Activated CD4-positive, alpha-beta T cell treated with anti-CD3 and anti-CD28 coated beads for 36 hours (primary cell): ENCODE results near the gene TUBGCP6. TPM values are rescaled to one million over a fixed set of nuclear protein-coding genes. Genes with fewer than 3 reads are reported as not detected.

Source experiments
- ATAC-seq: fragments of 200-7000 bp; cut with Tn5 transposase; one replicate; pipeline ENCODE4 v1.10.0; 2021; ENCODE audit warnings: mild to moderate bottlenecking, moderate library complexity
- CTCF ChIA-PET: fragments of 350-600 bp; sonication (Branson Sonifier 250); formaldehyde crosslinking; loops from one replicate; lab custom pipeline; 2021; ENCODE audit warnings: antibody characterized with exemption; lab: Charles Lee
- POLR2A ChIA-PET: fragments of 350-600 bp; sonication (Branson Sonifier 250); formaldehyde crosslinking; loops from one replicate; lab custom pipeline; 2021; ENCODE audit warnings: antibody characterized with exemption, inconsistent platforms; lab: Charles Lee
- DNase-seq: peaks from one replicate; pipeline ENCODE4 v3.0.0-alpha.2; 2020
- H3K27ac Mint-ChIP-seq: one replicate; pipeline ENCODE4 v1.8.0; 2021; ENCODE audit warnings: mixed read lengths
- H3K27me3 Mint-ChIP-seq: one replicate; pipeline ENCODE4 v1.8.0; 2021; ENCODE audit warnings: mixed read lengths
- H3K36me3 Mint-ChIP-seq: one replicate; pipeline ENCODE4 v1.8.0; 2021; ENCODE audit warnings: low read depth, mixed read lengths
- H3K4me1 Mint-ChIP-seq: one replicate; pipeline ENCODE4 v1.8.0; 2021; ENCODE audit warnings: mixed read lengths
- H3K4me3 Mint-ChIP-seq: one replicate; pipeline ENCODE4 v1.8.0; 2021; ENCODE audit warnings: mild to moderate bottlenecking, moderate library complexity, mixed read lengths
- H3K9me3 Mint-ChIP-seq: one replicate; pipeline ENCODE4 v1.8.0; 2021; ENCODE audit warnings: low read depth, mixed read lengths
- intact Hi-C, 2 experiments: fragments of 100-400 bp; cut with DNase I in 1 of 2; cut with micrococcal nuclease in 1 of 2; formaldehyde crosslinking; loops; one replicate each; pipeline versions ENCODE4 v1.14.2 to v1.15.1; 2022 to 2024; cut with DNase I, micrococcal nuclease
- total RNA-seq, 2 experiments: library from RNA; stranded (reverse); gene quantifications; one replicate each; pipeline ENCODE4 v1.2.3, GENCODE V29; 2021

Gene TUBGCP6
- total RNA-seq, 2 experiments from 2014 or later, result 42.2 to 49.2 TPM

DNA sequence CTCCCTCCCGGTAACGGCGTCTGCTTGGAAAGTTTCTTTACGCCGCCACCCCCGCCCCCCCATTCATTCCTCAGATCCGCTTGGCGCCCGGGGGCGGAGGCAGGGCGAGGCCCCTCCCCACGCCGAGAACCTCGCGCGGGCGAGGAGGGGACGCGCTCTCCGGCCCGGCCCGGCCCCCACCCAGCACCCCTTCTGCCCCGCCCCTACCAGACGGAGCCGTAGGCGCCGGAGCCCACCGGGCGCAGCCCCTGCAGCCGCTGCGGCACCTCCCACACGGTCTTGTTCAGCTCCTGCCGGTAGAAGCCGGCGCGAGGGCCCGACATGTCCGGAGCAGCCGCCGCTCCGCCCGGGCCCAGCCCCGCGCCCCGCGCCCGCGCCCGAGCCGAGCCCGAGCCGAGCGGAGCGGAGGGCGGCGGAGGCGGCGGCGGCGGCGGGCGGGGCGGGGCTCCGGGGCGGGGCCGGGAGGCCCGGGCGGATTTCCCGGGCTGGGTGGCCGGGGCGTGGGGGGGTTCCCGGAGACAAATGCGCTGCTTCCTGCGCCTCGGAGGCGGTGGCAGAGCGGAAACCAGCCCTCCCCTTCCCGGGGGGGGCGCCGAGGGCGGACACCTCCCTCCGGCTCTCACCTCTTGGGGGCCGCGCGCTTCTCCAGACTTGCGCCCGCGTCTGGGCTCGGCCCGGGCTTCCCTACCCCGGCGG is 25.3 kb upstream of the TUBGCP6 start, which contains the start of gene MAPK11:
MAPK11 (minus strand) TSS at position 411 of the 696 bp plus-strand sequence; CDS start at position 323, 88 bp downstream.
- intact Hi-C loops, result loop anchor here (1.0 to 2.0 kb wide), 10 partner anchors 19 to 359 kb away; partner anchors contain the start of genes ARSA (in 1 of the 2), CHKB (in 1 of the 2), DENND6B (in 1 of the 2) and HDAC10 (in 1 of the 2)
- no peaks in the 10 kb centered on the region for H3K9me3 Mint-ChIP-seq
- H3K27ac Mint-ChIP-seq, result peak within 1 kb of the TSS; percentile 37
- H3K27me3 Mint-ChIP-seq, result peaks cover 4% of the 10 kb centered on the region
- peak within 1 kb of the TSS; percentile 67 for H3K4me3 Mint-ChIP-seq
- ChIA-PET POLR2A (no interaction called here), CTCF (interaction anchor here (0.6 kb wide), 1 partner anchor 9 kb away, joined by 3 read pairs; the partner anchor contains the start of gene MAPK12)
- H3K36me3 Mint-ChIP-seq, result no peaks in the 10 kb centered on the region
- ATAC-seq, result peak; percentile 61
- H3K4me1 Mint-ChIP-seq, result peaks cover 13% of the 10 kb centered on the region
- peak; percentile 85 for DNase-seq

DNA sequence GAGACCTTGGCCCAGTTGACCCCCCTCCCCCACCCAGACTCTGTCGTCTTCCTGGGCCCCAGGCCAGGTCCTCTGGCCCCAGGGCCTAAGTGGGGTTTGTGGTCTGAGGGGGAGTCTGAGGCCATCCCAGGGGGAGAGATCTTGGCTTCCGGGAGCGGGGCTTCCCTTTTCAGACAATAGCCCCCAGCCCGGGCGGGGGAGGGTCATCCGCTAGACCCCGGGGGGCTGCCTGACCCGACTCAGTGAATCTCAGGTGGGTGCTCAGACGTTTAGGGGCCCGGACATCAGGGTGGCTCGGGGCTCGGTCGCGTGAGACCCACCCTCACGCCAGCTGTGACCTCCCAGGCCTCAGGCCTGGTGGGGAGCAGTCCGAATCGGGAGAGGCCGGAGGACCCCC is 24.7 kb upstream of the TUBGCP6 start:
- Mint-ChIP-seq H3K4me3 (peak overlapping the region; percentile 67), H3K9me3 (no peaks in the 10 kb centered on the region), H3K27me3 (peaks cover 4% of the 10 kb centered on the region), H3K4me1 (peaks cover 13% of the 10 kb centered on the region), H3K36me3 (no peaks in the 10 kb centered on the region), H3K27ac (peak overlapping the region; percentile 37)
- DNase-seq (no peak), ATAC-seq (no peak)
- ChIA-PET CTCF (interaction anchor here (0.6 to 1.4 kb wide), 3 partner anchors 8 to 202 kb away, joined by 3 to 5 read pairs (median 4); partner anchors contain the start of genes MAPK12 and TUBGCP6), POLR2A (no interaction called here)
- intact Hi-C loops, result no loop called here

DNA sequence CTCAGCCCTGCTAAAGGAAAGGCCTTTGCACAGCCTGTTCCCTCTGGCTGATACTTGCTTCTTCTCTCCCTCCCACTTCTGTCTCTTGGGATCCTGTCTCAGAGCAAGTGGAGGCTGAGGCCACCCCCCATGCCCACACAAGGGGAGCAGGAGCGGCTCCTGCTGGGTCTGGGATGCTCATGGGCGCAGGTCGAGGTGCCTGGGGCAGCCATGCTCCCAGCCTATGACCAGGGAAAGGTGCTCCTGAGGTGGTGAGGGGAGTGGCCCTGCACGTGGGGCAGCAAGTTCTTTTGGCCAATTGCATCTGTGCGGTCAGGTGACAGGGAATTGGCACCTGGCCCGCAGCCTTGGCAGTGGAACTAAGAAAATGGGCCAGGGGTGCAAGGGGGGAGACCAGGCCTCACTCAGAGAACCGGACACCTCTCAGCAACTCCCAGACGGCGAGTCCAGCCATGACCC is 23.9 kb upstream of the TUBGCP6 start:
- no peaks in the 10 kb centered on the region for H3K9me3 Mint-ChIP-seq
- no peak for ATAC-seq
- POLR2A ChIA-PET, result no interaction called here

DNA sequence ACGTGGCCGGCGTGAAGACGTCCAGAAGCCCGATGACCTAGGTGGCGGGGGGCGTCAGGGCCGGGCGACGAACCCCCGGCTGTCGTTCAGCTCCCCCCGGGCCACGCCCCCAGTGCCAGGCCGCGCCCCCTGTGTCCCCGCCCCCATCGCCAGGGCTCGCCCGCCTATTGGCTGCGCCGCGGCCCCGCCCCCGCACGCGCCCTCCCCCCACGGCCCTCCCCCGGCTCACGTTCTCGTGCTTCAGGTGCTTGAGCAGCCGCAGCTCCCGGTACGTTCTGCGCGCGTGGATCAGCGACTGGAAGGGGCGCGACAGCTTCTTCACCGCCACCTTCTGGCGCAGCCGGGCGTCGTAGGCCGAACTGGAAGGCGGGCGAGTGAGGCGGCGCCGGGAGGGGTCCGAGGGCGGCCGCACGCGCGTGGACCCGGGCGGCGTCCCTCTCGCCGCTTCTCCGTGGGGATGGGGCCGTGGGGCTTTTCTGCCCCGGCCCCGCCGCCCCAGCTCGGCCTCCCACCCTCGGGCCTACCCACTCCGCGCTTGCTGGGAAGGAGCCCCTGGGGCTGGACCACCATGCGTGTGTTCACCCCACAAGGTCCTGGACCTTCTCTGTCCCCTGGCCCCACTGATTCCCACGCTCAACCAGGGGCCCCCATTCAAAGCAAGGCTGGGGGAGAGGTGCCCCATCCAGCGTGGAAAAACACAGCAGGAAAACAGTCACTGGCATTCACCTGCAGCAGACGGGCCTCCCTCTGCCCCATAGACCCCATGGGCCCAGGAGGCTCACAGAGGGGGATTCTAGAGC is 23.0 kb upstream of the TUBGCP6 start:
- H3K4me1 Mint-ChIP-seq, result peaks cover 13% of the 10 kb centered on the region
- no peaks in the 10 kb centered on the region for H3K36me3 Mint-ChIP-seq
- DNase-seq (peak; percentile 80), ATAC-seq (peak; percentile 14)
- peaks cover 2% of the 10 kb centered on the region for H3K27me3 Mint-ChIP-seq
- no peaks in the 10 kb centered on the region for H3K9me3 Mint-ChIP-seq
- ChIA-PET CTCF (interaction anchor here (0.7 kb wide), 1 partner anchor 13 kb away, joined by 3 read pairs; no protein-coding TSS in a partner anchor), POLR2A (no interaction called here)
- intact Hi-C loops, result no loop called here
- H3K4me3 Mint-ChIP-seq, result no peak overlapping the region
- no peak overlapping the region for H3K27ac Mint-ChIP-seq

More for the DNA sequence above, 23.9 kb upstream of the TUBGCP6 start:
- intact Hi-C loops, result no loop called here
- no peak for DNase-seq
- Mint-ChIP-seq H3K4me1 (peaks cover 13% of the 10 kb centered on the region), H3K4me3 (peak overlapping the region; percentile 10), H3K27me3 (peaks cover 3% of the 10 kb centered on the region), H3K36me3 (no peaks in the 10 kb centered on the region), H3K27ac (no peak overlapping the region)
- CTCF ChIA-PET, result interaction anchor here (1.4 kb wide), 1 partner anchor 24 kb away, joined by 5 read pairs; the partner anchor contains the start of gene TUBGCP6

DNA sequence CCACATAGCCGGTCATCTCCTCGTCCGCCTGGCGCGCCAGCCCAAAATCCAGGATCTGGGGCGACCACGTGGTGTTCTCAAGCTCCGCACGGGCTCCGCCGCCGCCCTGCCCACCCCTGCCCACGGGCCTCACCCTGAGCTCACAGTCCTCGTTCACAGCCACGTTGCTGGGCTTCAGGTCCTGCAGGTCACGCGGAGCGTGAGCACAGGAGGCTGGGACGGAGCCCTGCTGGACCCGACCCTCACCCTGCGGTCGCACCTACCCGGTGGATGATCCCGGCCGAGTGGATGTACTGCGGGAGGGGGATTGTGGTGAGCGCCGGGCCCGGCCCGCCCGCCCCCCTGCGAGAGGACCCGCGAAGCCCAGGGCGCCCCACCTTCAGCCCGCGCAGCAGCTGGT is 22.2 kb upstream of the TUBGCP6 start:
- H3K36me3 Mint-ChIP-seq, result no peaks in the 10 kb centered on the region
- ChIA-PET CTCF (no interaction called here), POLR2A (no interaction called here)
- H3K27ac Mint-ChIP-seq, result no peak overlapping the region
- intact Hi-C loops, result no loop called here
- H3K4me1 Mint-ChIP-seq, result peaks cover 18% of the 10 kb centered on the region
- no peaks in the 10 kb centered on the region for H3K9me3 Mint-ChIP-seq
- ATAC-seq (no peak), DNase-seq (no peak)
- no peak overlapping the region for H3K4me3 Mint-ChIP-seq
- H3K27me3 Mint-ChIP-seq, result peaks cover 7% of the 10 kb centered on the region

DNA sequence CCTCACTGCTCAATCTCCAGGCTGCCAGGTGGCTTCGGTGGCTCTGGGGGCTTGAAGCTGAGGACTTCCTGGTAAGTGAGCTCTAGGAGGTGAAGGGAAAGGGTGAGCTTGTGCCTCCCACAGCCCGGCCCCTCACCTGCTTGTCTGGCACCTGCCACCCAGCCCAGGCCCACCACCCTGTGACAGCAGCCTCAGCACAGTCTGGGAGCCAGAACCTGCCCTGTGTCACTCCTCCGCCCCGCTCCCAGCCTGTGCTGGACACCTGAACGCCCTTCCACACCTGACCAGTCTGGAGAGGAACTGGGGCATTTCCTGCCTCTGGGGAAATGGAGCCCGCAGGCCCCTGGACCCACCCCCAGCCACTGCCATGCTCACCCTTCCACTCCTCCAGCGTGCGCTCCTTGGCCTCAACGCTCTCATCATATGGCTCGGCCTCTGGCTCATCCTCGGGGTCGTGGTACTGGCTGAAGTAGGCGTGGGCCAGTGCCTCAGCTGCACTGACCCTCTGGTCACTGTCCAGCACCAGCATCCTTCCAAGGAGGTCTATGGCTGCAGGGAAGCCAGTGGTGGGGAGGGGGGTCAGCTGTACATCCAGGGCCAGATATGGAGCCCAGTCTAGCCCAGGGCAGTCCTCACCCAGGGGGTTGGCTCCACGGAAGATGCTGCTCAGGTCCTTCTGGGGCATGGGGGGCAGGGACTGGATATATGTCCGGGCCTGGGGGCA is 20.3 kb upstream of the TUBGCP6 start:
- CTCF ChIA-PET, result no interaction called here
- ATAC-seq, result no peak

DNA sequence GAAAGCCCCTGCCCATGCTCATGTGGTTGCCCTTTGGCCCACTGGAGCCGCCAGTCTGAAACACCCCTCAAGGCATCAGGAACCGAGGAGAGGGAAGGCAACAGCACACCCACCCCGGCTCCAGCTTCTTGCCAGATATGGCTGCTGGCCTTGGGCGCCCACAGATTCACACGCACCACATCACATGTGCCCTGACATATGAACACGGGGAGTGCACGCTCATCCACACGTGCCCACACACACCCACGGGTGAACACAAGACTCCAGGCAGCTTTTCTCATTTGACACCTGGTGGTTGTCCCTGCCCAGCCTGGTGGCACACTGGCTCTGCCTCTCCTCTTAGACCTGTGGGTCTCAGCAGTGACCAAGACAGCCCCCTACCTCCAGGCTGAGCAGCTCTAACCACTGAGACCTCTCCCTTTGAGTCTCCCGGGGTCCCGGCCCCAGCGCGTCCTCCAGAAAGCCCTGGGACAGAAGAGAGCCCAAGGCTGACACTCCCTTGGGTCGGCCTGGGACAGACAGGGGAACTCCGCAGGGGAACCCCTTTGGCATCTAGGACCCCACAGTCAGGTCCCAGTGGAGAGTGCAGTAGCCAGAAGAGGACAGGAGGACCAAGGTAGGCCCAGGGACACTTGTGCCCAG is 19.4 kb upstream of the TUBGCP6 start:
- CTCF ChIA-PET, result no interaction called here
- Mint-ChIP-seq H3K4me3 (no peak overlapping the region), H3K27ac (no peak overlapping the region), H3K36me3 (no peaks in the 10 kb centered on the region), H3K9me3 (no peaks in the 10 kb centered on the region), H3K4me1 (peaks cover 13% of the 10 kb centered on the region), H3K27me3 (peaks cover 11% of the 10 kb centered on the region)
- DNase-seq (peak; percentile 30), ATAC-seq (no peak)
- intact Hi-C loops, result no loop called here
- POLR2A ChIA-PET, result no interaction called here

More for the DNA sequence above, 20.3 kb upstream of the TUBGCP6 start:
- intact Hi-C loops, result no loop called here
- peaks cover 15% of the 10 kb centered on the region for H3K4me1 Mint-ChIP-seq
- peaks cover 8% of the 10 kb centered on the region for H3K27me3 Mint-ChIP-seq
- no peaks in the 10 kb centered on the region for H3K9me3 Mint-ChIP-seq
- H3K27ac Mint-ChIP-seq, result no peak overlapping the region
- POLR2A ChIA-PET, result interaction anchor here (0.7 kb wide), 1 partner anchor 63 kb away, joined by 3 read pairs; no protein-coding TSS in a partner anchor
- no peaks in the 10 kb centered on the region for H3K36me3 Mint-ChIP-seq
- no peak for DNase-seq
- no peak overlapping the region for H3K4me3 Mint-ChIP-seq

DNA sequence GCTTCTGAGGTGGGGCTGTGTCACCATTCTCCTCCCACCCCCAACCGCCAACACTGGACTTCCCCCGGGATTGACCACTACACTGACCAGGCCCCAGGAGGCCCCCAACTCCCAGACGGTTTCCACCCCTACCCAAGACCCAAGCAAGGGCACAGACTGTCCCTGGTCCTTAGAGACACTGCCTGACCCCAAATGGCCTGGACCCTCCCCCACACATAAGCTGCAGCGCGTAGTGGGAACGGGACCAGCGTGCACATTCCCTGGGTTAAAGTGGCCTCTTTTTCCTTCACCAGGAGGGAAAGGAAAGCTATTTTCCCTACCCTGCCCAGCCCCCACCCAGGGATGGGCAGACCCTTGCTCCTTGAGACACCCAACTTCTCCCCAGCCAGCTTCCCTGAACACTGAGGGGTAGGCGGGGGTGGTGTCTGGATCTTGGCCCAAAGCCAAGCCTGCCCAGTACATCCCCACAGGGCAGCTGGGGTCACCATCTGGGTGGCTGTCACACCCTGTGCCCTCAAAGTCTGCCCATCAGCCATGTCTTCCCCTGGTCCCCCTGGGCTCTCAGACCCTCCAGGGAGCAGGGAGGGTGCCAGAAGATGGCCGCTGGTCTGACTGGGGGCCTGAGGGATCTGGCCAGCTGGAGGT is 18.3 kb upstream of the TUBGCP6 start:
- POLR2A ChIA-PET, result no interaction called here
- intact Hi-C loops, result no loop called here
- Mint-ChIP-seq H3K36me3 (no peaks in the 10 kb centered on the region), H3K4me1 (peaks cover 7% of the 10 kb centered on the region), H3K9me3 (no peaks in the 10 kb centered on the region), H3K27me3 (peaks cover 14% of the 10 kb centered on the region), H3K4me3 (no peak overlapping the region), H3K27ac (no peak overlapping the region)
- DNase-seq (no peak), ATAC-seq (no peak)
- CTCF ChIA-PET, result interaction anchor here (1.1 kb wide), 1 partner anchor 10 kb away, joined by 3 read pairs; no protein-coding TSS in a partner anchor

DNA sequence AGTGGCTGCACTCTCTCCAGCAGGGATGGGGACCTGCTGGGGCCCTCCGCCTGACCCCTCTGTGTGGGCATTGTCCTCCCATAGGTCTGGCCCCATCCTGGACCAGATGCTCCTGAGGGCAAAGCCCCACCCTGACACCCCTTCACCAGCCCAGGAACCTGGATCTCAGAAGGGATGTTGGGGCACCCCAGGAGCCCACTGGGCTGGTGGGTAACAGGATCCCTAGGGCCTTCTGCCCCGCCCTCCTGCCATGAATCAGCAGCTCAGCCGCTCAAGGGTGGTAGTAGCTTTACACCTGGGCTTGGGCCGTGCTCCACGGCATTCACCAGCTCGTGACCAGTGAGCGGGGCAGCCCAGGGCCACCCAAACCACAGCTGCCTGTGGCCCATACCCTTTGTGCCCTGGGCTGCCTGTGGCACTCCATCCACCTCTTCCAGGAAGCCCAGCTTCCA is 17.7 kb upstream of the TUBGCP6 start:
- POLR2A ChIA-PET, result no interaction called here
- peak; percentile 47 for DNase-seq
- Mint-ChIP-seq H3K4me3 (peak overlapping the region; percentile 54), H3K9me3 (no peaks in the 10 kb centered on the region), H3K27me3 (peaks cover 14% of the 10 kb centered on the region), H3K4me1 (peaks cover 5% of the 10 kb centered on the region), H3K36me3 (no peaks in the 10 kb centered on the region), H3K27ac (no peak overlapping the region)
- CTCF ChIA-PET, result interaction anchor here (1.1 kb wide), 1 partner anchor 10 kb away, joined by 3 read pairs; no protein-coding TSS in a partner anchor
- intact Hi-C loops, result no loop called here
- ATAC-seq, result peak; percentile 36
